Endothelial cell of umbilical vein (primary cell): Measurements from ENCODE around the gene RNU6-9. TPM values are rescaled to one million over a fixed set of nuclear protein-coding genes. Genes with fewer than 3 reads are reported as not detected.
A peak's percentile ranks its signal among the peaks of the same experiment; 100 is the strongest.

Source experiments
- BruUV-seq: library from RNA; stranded (reverse); fragments of 400-500 nt; replicated peaks from 2 replicates; lab custom pipeline; 2021; lab: Mats Ljungman, UMichigan
- CTCF ChIA-PET: fragments of 300-600, 350-600 bp; sonication (Branson Sonifier 250); formaldehyde crosslinking; loops from one replicate; lab custom pipeline; 2021; ENCODE audit warnings: antibody characterized with exemption, inconsistent platforms; lab: Charles Lee
- POLR2A ChIA-PET: fragments of 300-600, 350-600 bp; sonication (Branson Sonifier 250); formaldehyde crosslinking; loops from one replicate; lab custom pipeline; 2021; ENCODE audit warnings: antibody characterized with exemption, inconsistent platforms; lab: Charles Lee
- DNase-seq: peaks from one replicate; pipeline ENCODE4 v3.0.0-alpha.2; 2011; ENCODE audit warnings: low read depth, low spot score
- FAIRE-seq: peaks from 2 replicates; lab custom pipeline; 2011; peaks lifted over from hg19 to GRCh38; lab: Jason Lieb, UNC
- H2AFZ ChIP-seq: 2 replicates; pipeline ENCODE4 v1.6.0; 2012; ENCODE audit warnings: low read depth, low read length, control low read depth, inconsistent platforms
- H3K27ac ChIP-seq: 2 replicates; pipeline ENCODE4 v1.5.1; 2011; ENCODE audit warnings: low read depth, mild to moderate bottlenecking, control low read depth, low read length, moderate library complexity; ENCODE audit not compliant: insufficient read depth
- H3K27me3 ChIP-seq, 2 experiments: 2 replicates each; pipeline versions ENCODE4 v1.6.0 to v1.6.1; 2011; ENCODE audit warnings: low read length in 2 of 2, mixed read lengths in 1 of 2; ENCODE audit not compliant: control insufficient read depth in 2 of 2, insufficient read depth in 2 of 2
- H3K36me3 ChIP-seq, 2 experiments: 2 replicates in 1 of 2; 3 replicates in 1 of 2; pipeline ENCODE4 v1.5.1; 2011; ENCODE audit warnings: low read length in 2 of 2, mild to moderate bottlenecking in 1 of 2, moderate library complexity in 1 of 2; ENCODE audit not compliant: control insufficient read depth in 2 of 2, insufficient read depth in 2 of 2; ENCODE audit errors: extremely low read depth in 1 of 2
- H3K4me1 ChIP-seq: 3 replicates; pipeline ENCODE4 v1.5.1; 2011; ENCODE audit warnings: mild to moderate bottlenecking, low read length; ENCODE audit not compliant: control insufficient read depth, insufficient read depth; ENCODE audit errors: extremely low read depth
- H3K4me2 ChIP-seq: 2 replicates; pipeline ENCODE4 v1.6.1; 2011; ENCODE audit warnings: low read length, control low read depth, mixed read lengths; ENCODE audit not compliant: insufficient read depth
- H3K4me3 ChIP-seq, 3 experiments: fragments of 200-600 bp in 1 of 3; sonication (generic), shearing (Covaris generic) in 1 of 3; replicated peaks in 1 of 3; 2 replicates each; pipeline ENCODE4 v1.5.1; 2011 to 2016; ENCODE audit warnings: control low read depth in 3 of 3, low read length in 3 of 3, mild to moderate bottlenecking in 2 of 3, inconsistent platforms in 1 of 3, low read depth in 1 of 3, moderate library complexity in 1 of 3; ENCODE audit not compliant: insufficient read depth in 1 of 3
- H3K79me2 ChIP-seq: 2 replicates; pipeline ENCODE4 v1.6.0; 2012; ENCODE audit warnings: low read length, inconsistent platforms; ENCODE audit not compliant: control insufficient read depth, insufficient read depth
- H3K9ac ChIP-seq: replicated peaks from 2 replicates; pipeline ENCODE3; 2011; ENCODE audit warnings: low read length, control low read depth; ENCODE audit not compliant: insufficient read depth; ENCODE audit errors: extremely low read depth
- H3K9me1 ChIP-seq: replicated peaks from 3 replicates; pipeline ENCODE4 v1.6.0; 2011; ENCODE audit warnings: mild to moderate bottlenecking, low read length; ENCODE audit not compliant: control insufficient read depth, insufficient read depth; ENCODE audit errors: extremely low read depth
- H3K9me3 ChIP-seq: replicated peaks from 2 replicates; pipeline ENCODE4 v1.5.1; 2012; ENCODE audit warnings: low read length, inconsistent platforms; ENCODE audit not compliant: control insufficient read depth, insufficient read depth
- H4K20me1 ChIP-seq: replicated peaks from 2 replicates; pipeline ENCODE3; 2011; ENCODE audit warnings: mild to moderate bottlenecking, low read length; ENCODE audit not compliant: control insufficient read depth, insufficient read depth; ENCODE audit errors: extremely low read depth
- MYC ChIP-seq: IDR thresholded peaks from one replicate; pipeline ENCODE4 v1.6.1; 2011; ENCODE audit warnings: mild to moderate bottlenecking, low read depth, low read length
- POLR2A ChIP-seq: IDR thresholded peaks from 2 replicates; pipeline ENCODE4 v1.6.1; 2012; ENCODE audit warnings: low read depth, mild to moderate bottlenecking, control low read depth, low read length
- dilution Hi-C: fragments of 300-500 bp; cut with MboI; formaldehyde crosslinking; loops from one replicate; pipeline ENCODE4 v1.15.0; 2019; ENCODE audit warnings: low sequenced_read_pairs; ENCODE audit not compliant: extremely low pct_ligation_motif_present
- intact Hi-C: fragments of 100-400 bp; cut with micrococcal nuclease; formaldehyde crosslinking; loops from one replicate; pipeline ENCODE4 v1.10.0; 2022
- polyA plus RNA-seq, 4 experiments: library from polyadenylated mRNA; depleted of rRNA in 3 of 4; stranded (reverse) in 3 of 4; unstranded in 1 of 4; fragments of >200 nt; gene quantifications; 2 replicates each; pipeline versions ENCODE4 v1.2.1 to v1.2.3, GENCODE V29; 2011 to 2012; ENCODE audit warnings: missing spikeins in 1 of 4
- total RNA-seq: library from RNA; stranded (reverse); gene quantifications from 2 replicates; pipeline ENCODE4 v1.2.3, GENCODE V29; 2021
- TF ChIP-seq, protein P1 (sequence below), 2 donors: IDR thresholded peaks; 1 replicate in 1 of 2; 2 replicates in 1 of 2; pipeline ENCODE4 v1.5.1; 2011; ENCODE audit warnings: low read length in 2 of 2, mild to moderate bottlenecking in 2 of 2, moderate library complexity in 2 of 2, control low read depth in 1 of 2, inconsistent platforms in 1 of 2, low read depth in 1 of 2; ENCODE audit not compliant: insufficient read depth in 1 of 2; ENCODE audit errors: extremely low read depth in 1 of 2

The RNU6-9 gene
- total and polyA plus RNA-seq, 2 donors (not counting 3 experiments of a cell fraction or from before 2014, with no cell fraction given): not detected

DNA sequence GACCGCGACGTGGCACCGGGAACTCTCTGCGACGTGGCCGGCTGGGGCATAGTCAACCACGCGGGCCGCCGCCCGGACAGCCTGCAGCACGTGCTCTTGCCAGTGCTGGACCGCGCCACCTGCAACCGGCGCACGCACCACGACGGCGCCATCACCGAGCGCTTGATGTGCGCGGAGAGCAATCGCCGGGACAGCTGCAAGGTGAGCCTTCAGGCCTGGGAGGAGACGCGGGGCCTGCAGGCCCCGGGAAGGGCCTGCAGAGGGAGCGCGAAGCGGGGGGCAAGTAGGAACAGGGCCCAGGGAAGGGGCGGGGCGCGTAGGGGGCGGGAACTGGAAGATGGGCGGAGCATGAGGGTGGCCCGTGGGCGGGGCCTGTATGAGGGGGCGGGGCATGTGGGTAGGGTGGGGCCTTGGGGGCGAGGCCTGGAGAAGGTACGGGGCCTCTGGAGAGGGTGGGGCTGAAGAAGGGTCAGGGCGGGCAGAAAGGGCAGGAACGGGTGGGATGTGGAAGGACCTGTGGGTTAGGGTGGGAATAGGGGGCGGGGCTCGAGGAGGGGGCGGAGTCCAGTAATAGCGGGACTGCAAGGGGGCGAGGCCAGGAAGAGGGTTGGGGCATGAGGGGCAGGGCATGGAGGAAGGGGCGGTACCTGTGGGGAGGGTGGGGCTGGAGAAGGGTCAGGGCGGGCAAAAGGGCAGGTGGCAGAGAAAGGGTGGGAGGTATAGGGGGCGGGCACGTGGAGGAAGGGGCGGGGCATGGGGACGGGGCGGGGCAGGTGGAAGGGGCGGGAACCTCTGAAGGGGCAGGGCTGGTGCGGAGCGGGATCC is 31.3 kb upstream of the RNU6-9 start:
- H3K36me3 ChIP-seq: no peaks in the 10 kb centered on the region
- no peaks in the 10 kb centered on the region for H3K9me3 ChIP-seq
- no peak overlapping the region for H3K9ac ChIP-seq
- H3K79me2 ChIP-seq: no peaks in the 10 kb centered on the region
- ChIA-PET POLR2A (no interaction called here), CTCF (interaction anchor here (1.6 to 2.4 kb wide), 3 partner anchors 21 to 116 kb away, joined by 3 to 10 read pairs (median 4); partner anchors contain the start of gene PRTN3)
- no peaks in the 10 kb centered on the region for H4K20me1 ChIP-seq
- H3K4me3 ChIP-seq: no peak overlapping the region
- no peak overlapping the region for H3K4me2 ChIP-seq
- no peaks in the 10 kb centered on the region for H3K9me1 ChIP-seq
- no peak for DNase-seq
- H3K27ac ChIP-seq: no peak overlapping the region
- FAIRE-seq: no peak
- intact Hi-C loops: loop anchor here (2.0 kb wide), 2 partner anchors 47 to 59 kb away; no protein-coding TSS in a partner anchor
- H3K4me1 ChIP-seq: no peaks in the 10 kb centered on the region
- TF ChIP-seq MYC: no peak
- no peak for TF ChIP-seq POLR2A
- TF ChIP-seq, protein P1, sequence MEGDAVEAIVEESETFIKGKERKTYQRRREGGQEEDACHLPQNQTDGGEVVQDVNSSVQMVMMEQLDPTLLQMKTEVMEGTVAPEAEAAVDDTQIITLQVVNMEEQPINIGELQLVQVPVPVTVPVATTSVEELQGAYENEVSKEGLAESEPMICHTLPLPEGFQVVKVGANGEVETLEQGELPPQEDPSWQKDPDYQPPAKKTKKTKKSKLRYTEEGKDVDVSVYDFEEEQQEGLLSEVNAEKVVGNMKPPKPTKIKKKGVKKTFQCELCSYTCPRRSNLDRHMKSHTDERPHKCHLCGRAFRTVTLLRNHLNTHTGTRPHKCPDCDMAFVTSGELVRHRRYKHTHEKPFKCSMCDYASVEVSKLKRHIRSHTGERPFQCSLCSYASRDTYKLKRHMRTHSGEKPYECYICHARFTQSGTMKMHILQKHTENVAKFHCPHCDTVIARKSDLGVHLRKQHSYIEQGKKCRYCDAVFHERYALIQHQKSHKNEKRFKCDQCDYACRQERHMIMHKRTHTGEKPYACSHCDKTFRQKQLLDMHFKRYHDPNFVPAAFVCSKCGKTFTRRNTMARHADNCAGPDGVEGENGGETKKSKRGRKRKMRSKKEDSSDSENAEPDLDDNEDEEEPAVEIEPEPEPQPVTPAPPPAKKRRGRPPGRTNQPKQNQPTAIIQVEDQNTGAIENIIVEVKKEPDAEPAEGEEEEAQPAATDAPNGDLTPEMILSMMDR (IDR thresholded peaks at IDR 0.05; ENCODE audit: extremely low read depth in 1 of 2, insufficient read depth in 1 of 2, low read depth in 1 of 2, low read length in 2 of 2): peak in 1 of 2 donors; percentile 3
- dilution Hi-C loops: no loop called here
- BruUV-seq: no TSS peak
- H2AFZ ChIP-seq: no peak overlapping the region
- peaks cover 0 to 2% of the 10 kb centered on the region in 2 experiments for H3K27me3 ChIP-seq
